NCI-H1092 (cell line): ENCODE results near the gene IQSEC1.

Experiments used
- DNase-seq: peaks from one replicate; lab custom pipeline; 2025; lab: John Stamatoyannopoulos, UW

The IQSEC1 gene

GRCh38 chr3:12907296-12907695 is 165.9 kb downstream of the IQSEC1 start:
- no peak for DNase-seq

GRCh38 chr3:12906916-12907290 is 166.3 kb downstream of the IQSEC1 start:
- DNase-seq, result no peak

- DNase-seq, result no peak
Observed at GRCh38 chr3:12906141-12906915, 166.9 kb downstream of the IQSEC1 start.

GRCh38 chr3:12905316-12906071 is 167.7 kb downstream of the IQSEC1 start:
- DNase-seq, result no peak

- no peak for DNase-seq
Observed at GRCh38 chr3:12904951-12905315, 168.3 kb downstream of the IQSEC1 start.

- DNase-seq, result no peak
Observed at GRCh38 chr3:12903881-12904280, 169.3 kb downstream of the IQSEC1 start.

- no peak for DNase-seq
Observed at GRCh38 chr3:12903000-12903800, 170.0 kb downstream of the IQSEC1 start.

- no peak for DNase-seq
Observed at GRCh38 chr3:12902181-12902999, 170.8 kb downstream of the IQSEC1 start.

GRCh38 chr3:12901623-12902045 is 171.6 kb downstream of the IQSEC1 start:
- no peak for DNase-seq

GRCh38 chr3:12900885-12901411 is 172.3 kb downstream of the IQSEC1 start:
- no peak for DNase-seq

GRCh38 chr3:12898965-12899755 is 174.1 kb downstream of the IQSEC1 start:
- no peak for DNase-seq

- no peak for DNase-seq
Observed at GRCh38 chr3:12898290-12898964, 174.8 kb downstream of the IQSEC1 start.

GRCh38 chr3:12897381-12898289 is 175.6 kb downstream of the IQSEC1 start:
- no peak for DNase-seq

- DNase-seq, result no peak
Observed at GRCh38 chr3:12896063-12896985, 176.9 kb downstream of the IQSEC1 start.

GRCh38 chr3:12895391-12896062 is 177.7 kb downstream of the IQSEC1 start:
- no peak for DNase-seq

- DNase-seq, result no peak
Observed at GRCh38 chr3:12894629-12895028, 178.6 kb downstream of the IQSEC1 start.

GRCh38 chr3:12893852-12894251 is 179.4 kb downstream of the IQSEC1 start:
- DNase-seq, result no peak
